H7 (cell line): ENCODE results near the gene CDC6. TPM values are rescaled to one million over a fixed set of nuclear protein-coding genes. Genes with fewer than 3 reads are reported as not detected.

Experiments
- DNase-seq: peaks from one replicate; pipeline ENCODE4 v3.0.0; 2012
- H3K27me3 ChIP-seq: 2 replicates; pipeline ENCODE4 v1.6.0; 2011; ENCODE audit warnings: mild to moderate bottlenecking, low read length; ENCODE audit not compliant: control insufficient read depth, insufficient read depth
- H3K36me3 ChIP-seq: replicated peaks from 2 replicates; pipeline ENCODE4 v1.5.1; 2011; ENCODE audit warnings: low read length; ENCODE audit not compliant: control insufficient read depth, insufficient read depth
- H3K4me3 ChIP-seq: 2 replicates; pipeline ENCODE4 v1.5.1; 2011; ENCODE audit warnings: low read depth, mild to moderate bottlenecking, control low read depth, low read length, moderate library complexity; ENCODE audit not compliant: insufficient read depth
- total RNA-seq: library from RNA; depleted of rRNA; stranded (reverse); fragments of >200 nt; shearing (Covaris generic); gene quantifications from 2 replicates; pipeline ENCODE4 v1.2.3, GENCODE V29; 2014

CDC6 gene
- total RNA-seq, 1 experiment from 2014 or later, result 83.6 TPM

- Histone ChIP-seq H3K4me3 (no peak overlapping the region), H3K27me3 (no peaks in the 10 kb centered on the region), H3K36me3 (no peaks in the 10 kb centered on the region)
- DNase-seq, result no peak
These were observed 42.4 kb downstream of the CDC6 start for GRCh38 chr17:40329839-40330794.

- H3K27me3 ChIP-seq, result no peaks in the 10 kb centered on the region
- DNase-seq, result no peak
- H3K4me3 ChIP-seq, result no peak overlapping the region
- H3K36me3 ChIP-seq, result no peaks in the 10 kb centered on the region
These were observed 43.3 kb downstream of the CDC6 start for GRCh38 chr17:40330850-40331470.

- Histone ChIP-seq H3K4me3 (no peak overlapping the region), H3K27me3 (no peaks in the 10 kb centered on the region), H3K36me3 (no peaks in the 10 kb centered on the region)
- DNase-seq, result no peak
These were observed 44.3 kb downstream of the CDC6 start for GRCh38 chr17:40331743-40332641.

GRCh38 chr17:40333781-40334448, 46.2 kb downstream of the CDC6 start:
- Histone ChIP-seq H3K36me3 (no peaks in the 10 kb centered on the region), H3K27me3 (peaks cover 2% of the 10 kb centered on the region; the same call in 1 of the 2 replicates), H3K4me3 (no peak overlapping the region)
- no peak for DNase-seq

- DNase-seq, result no peak
- H3K36me3 ChIP-seq, result no peaks in the 10 kb centered on the region
- H3K4me3 ChIP-seq, result no peak overlapping the region
- H3K27me3 ChIP-seq, result peaks cover 2% of the 10 kb centered on the region; the same call in 1 of the 2 replicates
These were observed 47.9 kb downstream of the CDC6 start for GRCh38 chr17:40335620-40336019.

- no peak overlapping the region for H3K4me3 ChIP-seq
- DNase-seq, result no peak
- no peaks in the 10 kb centered on the region for H3K36me3 ChIP-seq
- H3K27me3 ChIP-seq, result peaks cover 6% of the 10 kb centered on the region; the same call in 1 of the 2 replicates
These were observed 49.7 kb downstream of the CDC6 start for GRCh38 chr17:40337351-40337750.

- no peak overlapping the region for H3K4me3 ChIP-seq
- peaks cover 13% of the 10 kb centered on the region; the same call in 1 of the 2 replicates for H3K27me3 ChIP-seq
- no peaks in the 10 kb centered on the region for H3K36me3 ChIP-seq
- no peak for DNase-seq
These were observed 50.4 kb downstream of the CDC6 start for GRCh38 chr17:40338058-40338457.

- Histone ChIP-seq H3K4me3 (no peak overlapping the region), H3K27me3 (peaks cover 22% of the 10 kb centered on the region; the same call in 1 of the 2 replicates), H3K36me3 (no peaks in the 10 kb centered on the region)
- DNase-seq, result no peak
These were observed 51.4 kb downstream of the CDC6 start for GRCh38 chr17:40338941-40339649.

- no peak for DNase-seq
- Histone ChIP-seq H3K4me3 (no peak overlapping the region), H3K36me3 (no peaks in the 10 kb centered on the region), H3K27me3 (peaks cover 28% of the 10 kb centered on the region; the same call in 1 of the 2 replicates)
These were observed 52.6 kb downstream of the CDC6 start for GRCh38 chr17:40340327-40340726.

GRCh38 chr17:40340880-40341807, 53.5 kb downstream of the CDC6 start:
- Histone ChIP-seq H3K27me3 (peaks cover 28% of the 10 kb centered on the region; the same call in 1 of the 2 replicates), H3K4me3 (peak overlapping the region; percentile 72), H3K36me3 (no peaks in the 10 kb centered on the region)
- DNase-seq, result peak; percentile 96

- peak; percentile 97 for DNase-seq
- Histone ChIP-seq H3K36me3 (no peaks in the 10 kb centered on the region), H3K4me3 (peak overlapping the region; percentile 72), H3K27me3 (peaks cover 28% of the 10 kb centered on the region; the same call in 1 of the 2 replicates)
These were observed 54.3 kb downstream of the CDC6 start for GRCh38 chr17:40341808-40342503.
